HG03520 (cell line): ENCODE measurements around the gene SLC5A8.

Experiments
- ATAC-seq: cut with Tn5 transposase; IDR thresholded peaks from one replicate; pipeline ENCODE4 v1.9.1; 2021; ENCODE audit warnings: mild to moderate bottlenecking, moderate library complexity; ENCODE audit not compliant: unreplicated experiment

The SLC5A8 gene

GRCh38 chr12:101209319-101210302, at the start of gene SLC5A8:
Gene SLC5A8 (minus strand): TSS chr12:101210238. CDS start chr12:101209848, 390 bp downstream.
- ATAC-seq: no peak

GRCh38 chr12:101257357-101257756, 47.3 kb upstream of the SLC5A8 start:
- ATAC-seq: no peak

GRCh38 chr12:101256266-101256665, 46.2 kb upstream of the SLC5A8 start:
- no peak for ATAC-seq

- ATAC-seq: no peak
Observed at GRCh38 chr12:101243616-101244015, 33.6 kb upstream of the SLC5A8 start.

- ATAC-seq: no peak
Observed at GRCh38 chr12:101243074-101243473, 33.0 kb upstream of the SLC5A8 start.

GRCh38 chr12:101238800-101239329, 28.8 kb upstream of the SLC5A8 start:
- ATAC-seq: no peak

- no peak for ATAC-seq
Observed at GRCh38 chr12:101238306-101238705, 28.3 kb upstream of the SLC5A8 start.

- no peak for ATAC-seq
Observed at GRCh38 chr12:101235686-101236085, 25.6 kb upstream of the SLC5A8 start.

- ATAC-seq: no peak
Observed at GRCh38 chr12:101231636-101232035, 21.6 kb upstream of the SLC5A8 start.

- no peak for ATAC-seq
Observed at GRCh38 chr12:101230547-101230946, 20.5 kb upstream of the SLC5A8 start.

GRCh38 chr12:101229841-101230241, 19.8 kb upstream of the SLC5A8 start:
- no peak for ATAC-seq

GRCh38 chr12:101221301-101221700, 11.3 kb upstream of the SLC5A8 start:
- no peak for ATAC-seq

- ATAC-seq: no peak
Observed at GRCh38 chr12:101216810-101217209, 6.8 kb upstream of the SLC5A8 start.

GRCh38 chr12:101207086-101207780, 2.8 kb downstream of the SLC5A8 start:
- ATAC-seq: no peak

- no peak for ATAC-seq
Observed at GRCh38 chr12:101204602-101205304, 5.3 kb downstream of the SLC5A8 start.

GRCh38 chr12:101200824-101201223, 9.2 kb downstream of the SLC5A8 start:
- no peak for ATAC-seq

- no peak for ATAC-seq
Observed at GRCh38 chr12:101200145-101200544, 9.9 kb downstream of the SLC5A8 start.

GRCh38 chr12:101186291-101186690, 23.7 kb downstream of the SLC5A8 start:
- no peak for ATAC-seq

- ATAC-seq: no peak
Observed at GRCh38 chr12:101181776-101182175, 28.3 kb downstream of the SLC5A8 start.

GRCh38 chr12:101174541-101174940, 35.5 kb downstream of the SLC5A8 start:
- no peak for ATAC-seq

GRCh38 chr12:101173197-101173749, 36.8 kb downstream of the SLC5A8 start:
- ATAC-seq: no peak
